Neural progenitor cell (in vitro differentiated cells): ENCODE measurements around the gene OR2D2.

Experiments
- EZH2 ChIP-seq: fragments of 200-600 bp; sonication (generic); IDR thresholded peaks from 2 replicates; pipeline ENCODE4 v1.6.1; 2017; ENCODE audit warnings: antibody characterized with exemption, mild to moderate bottlenecking, moderate library complexity
- EZH2phosphoT487 ChIP-seq: fragments of 200-600 bp; sonication (generic); IDR thresholded peaks from 2 replicates; pipeline ENCODE4 v1.6.1; 2017; ENCODE audit warnings: antibody characterized with exemption
- TF ChIP-seq, protein P1 (sequence below): fragments of 200-600 bp; sonication (generic); IDR thresholded peaks from 2 replicates; pipeline ENCODE4 v1.5.1; 2017; ENCODE audit warnings: antibody characterized with exemption, mild to moderate bottlenecking

DNA sequence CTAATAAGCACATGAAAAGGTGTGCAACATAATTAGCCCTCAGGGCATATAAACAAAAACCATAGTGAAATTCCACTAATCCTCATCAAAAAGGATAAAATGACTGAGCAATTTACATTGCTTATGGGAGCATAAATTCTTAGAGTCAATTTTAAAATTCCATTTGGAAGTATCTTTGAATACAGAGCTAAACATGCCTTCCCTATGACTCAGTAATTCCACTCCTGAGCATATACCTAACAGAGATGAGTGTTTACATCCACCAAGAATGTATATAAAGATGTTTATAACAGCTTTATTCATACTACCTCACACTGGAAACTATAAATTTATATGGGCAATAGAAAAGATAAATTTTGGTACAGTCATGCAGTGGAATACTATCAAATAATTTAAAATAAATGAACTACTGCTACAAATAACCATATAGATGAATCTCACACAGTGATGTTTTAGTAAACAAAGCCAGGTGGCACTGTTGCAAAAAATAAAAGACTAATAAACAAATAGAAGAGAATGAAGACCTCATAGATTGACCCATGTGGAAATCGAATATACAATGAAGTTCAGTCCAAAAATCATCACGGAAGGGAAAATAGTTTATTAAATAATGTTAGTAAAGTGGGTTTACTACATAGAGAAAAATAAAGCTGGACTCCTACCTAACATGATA, 8.2 kb upstream of the OR2D2 start:
- TF ChIP-seq, protein P1, sequence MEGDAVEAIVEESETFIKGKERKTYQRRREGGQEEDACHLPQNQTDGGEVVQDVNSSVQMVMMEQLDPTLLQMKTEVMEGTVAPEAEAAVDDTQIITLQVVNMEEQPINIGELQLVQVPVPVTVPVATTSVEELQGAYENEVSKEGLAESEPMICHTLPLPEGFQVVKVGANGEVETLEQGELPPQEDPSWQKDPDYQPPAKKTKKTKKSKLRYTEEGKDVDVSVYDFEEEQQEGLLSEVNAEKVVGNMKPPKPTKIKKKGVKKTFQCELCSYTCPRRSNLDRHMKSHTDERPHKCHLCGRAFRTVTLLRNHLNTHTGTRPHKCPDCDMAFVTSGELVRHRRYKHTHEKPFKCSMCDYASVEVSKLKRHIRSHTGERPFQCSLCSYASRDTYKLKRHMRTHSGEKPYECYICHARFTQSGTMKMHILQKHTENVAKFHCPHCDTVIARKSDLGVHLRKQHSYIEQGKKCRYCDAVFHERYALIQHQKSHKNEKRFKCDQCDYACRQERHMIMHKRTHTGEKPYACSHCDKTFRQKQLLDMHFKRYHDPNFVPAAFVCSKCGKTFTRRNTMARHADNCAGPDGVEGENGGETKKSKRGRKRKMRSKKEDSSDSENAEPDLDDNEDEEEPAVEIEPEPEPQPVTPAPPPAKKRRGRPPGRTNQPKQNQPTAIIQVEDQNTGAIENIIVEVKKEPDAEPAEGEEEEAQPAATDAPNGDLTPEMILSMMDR = peak; percentile 34
- TF ChIP-seq EZH2phosphoT487 (no peak), EZH2 (no peak)
